ENCODE measurements around the gene AMH. TPM values are rescaled to one million over a fixed set of nuclear protein-coding genes. Genes with fewer than 3 reads are reported as not detected.
"Not testable (repeated sequence)": the region's sequence is repeated elsewhere in the genome, so short reads cannot be mapped to it uniquely, and the experiment has no call there.

The AMH gene
- total RNA-seq, 1 donor from 2014 or later = 0.52 TPM

GRCh38 chr19:2275588-2276428, 26.7 kb downstream of the AMH start:
- H3K27ac ChIP-seq (ENCODE audit: low read depth, low read length) = no peak overlapping the region
- H3K9me3 ChIP-seq (ENCODE audit: control insufficient read depth in 3 of 3, low read length in 3 of 3) = no peaks in the 10 kb centered on the region
- peak overlapping the region in 2 of 3 donors; percentile 26 to 35 for H3K4me3 ChIP-seq (ENCODE audit: low read length in 3 of 3)
- H3K9ac ChIP-seq (ENCODE audit: low read depth in 1 of 3, low read length in 3 of 3) = peak overlapping the region in 1 of 3 donors; percentile 60
- H3K36me3 ChIP-seq (ENCODE audit: control insufficient read depth in 3 of 3, insufficient read depth in 3 of 3, low read length in 3 of 3) = peaks cover 4 to 13% (median 13%) of the 10 kb centered on the region in 3 donors
- H3K4me1 ChIP-seq (ENCODE audit: control insufficient read depth in 3 of 3, insufficient read depth in 3 of 3, low read length in 3 of 3) = peaks cover 36 to 53% (median 49%) of the 10 kb centered on the region in 3 donors
- no peaks in the 10 kb centered on the region for H3K27me3 ChIP-seq (ENCODE audit: control insufficient read depth in 3 of 3, insufficient read depth in 3 of 3, low read length in 3 of 3)

- peak overlapping the region in 1 of 3 donors; percentile 60 for H3K9ac ChIP-seq (ENCODE audit: low read depth in 1 of 3, low read length in 3 of 3)
- no peak overlapping the region for H3K4me3 ChIP-seq (ENCODE audit: low read length in 3 of 3)
- H3K9me3 ChIP-seq (ENCODE audit: control insufficient read depth in 3 of 3, low read length in 3 of 3) = no peaks in the 10 kb centered on the region
- peaks cover 4 to 12% (median 10%) of the 10 kb centered on the region in 3 donors for H3K36me3 ChIP-seq (ENCODE audit: control insufficient read depth in 3 of 3, insufficient read depth in 3 of 3, low read length in 3 of 3)
- peaks cover 33 to 46% (median 43%) of the 10 kb centered on the region in 3 donors for H3K4me1 ChIP-seq (ENCODE audit: control insufficient read depth in 3 of 3, insufficient read depth in 3 of 3, low read length in 3 of 3)
- no peak overlapping the region for H3K27ac ChIP-seq (ENCODE audit: low read depth, low read length)
- H3K27me3 ChIP-seq (ENCODE audit: control insufficient read depth in 3 of 3, insufficient read depth in 3 of 3, low read length in 3 of 3) = no peaks in the 10 kb centered on the region
Observed at GRCh38 chr19:2276429-2276986, 27.4 kb downstream of the AMH start.

GRCh38 chr19:2277138-2277537, 28.0 kb downstream of the AMH start:
- Histone ChIP-seq H3K9me3 (ENCODE audit: control insufficient read depth in 3 of 3, low read length in 3 of 3) (no peaks in the 10 kb centered on the region), H3K4me3 (ENCODE audit: low read length in 3 of 3) (no peak overlapping the region), H3K36me3 (ENCODE audit: control insufficient read depth in 3 of 3, insufficient read depth in 3 of 3, low read length in 3 of 3) (peaks cover 4 to 8% (median 6%) of the 10 kb centered on the region in 3 donors), H3K27ac (ENCODE audit: low read depth, low read length) (no peak overlapping the region), H3K4me1 (ENCODE audit: control insufficient read depth in 3 of 3, insufficient read depth in 3 of 3, low read length in 3 of 3) (peaks cover 31 to 40% (median 38%) of the 10 kb centered on the region in 3 donors), H3K27me3 (ENCODE audit: control insufficient read depth in 3 of 3, insufficient read depth in 3 of 3, low read length in 3 of 3) (no peaks in the 10 kb centered on the region), H3K9ac (ENCODE audit: low read depth in 1 of 3, low read length in 3 of 3) (no peak overlapping the region)

- H3K9me3 ChIP-seq (ENCODE audit: control insufficient read depth in 3 of 3, low read length in 3 of 3) = no peaks in the 10 kb centered on the region
- no peaks in the 10 kb centered on the region for H3K27me3 ChIP-seq (ENCODE audit: control insufficient read depth in 3 of 3, insufficient read depth in 3 of 3, low read length in 3 of 3)
- no peak overlapping the region for H3K9ac ChIP-seq (ENCODE audit: low read depth in 1 of 3, low read length in 3 of 3)
- no peak overlapping the region for H3K27ac ChIP-seq (ENCODE audit: low read depth, low read length)
- H3K4me1 ChIP-seq (ENCODE audit: control insufficient read depth in 3 of 3, insufficient read depth in 3 of 3, low read length in 3 of 3) = peaks cover 18 to 27% (median 25%) of the 10 kb centered on the region in 3 donors
- no peak overlapping the region for H3K4me3 ChIP-seq (ENCODE audit: low read length in 3 of 3)
- H3K36me3 ChIP-seq (ENCODE audit: control insufficient read depth in 3 of 3, insufficient read depth in 3 of 3, low read length in 3 of 3) = peaks cover 0 to 4% (median 2%) of the 10 kb centered on the region in 3 donors
Observed at GRCh38 chr19:2278459-2279158, 29.5 kb downstream of the AMH start.

GRCh38 chr19:2280633-2281264, 31.6 kb downstream of the AMH start:
- Histone ChIP-seq H3K4me1 (ENCODE audit: control insufficient read depth in 3 of 3, insufficient read depth in 3 of 3, low read length in 3 of 3) (peaks cover 5 to 9% (median 8%) of the 10 kb centered on the region in 3 donors), H3K27me3 (ENCODE audit: control insufficient read depth in 3 of 3, insufficient read depth in 3 of 3, low read length in 3 of 3) (peaks cover 0 to 3% (median 0%) of the 10 kb centered on the region in 3 donors), H3K9me3 (ENCODE audit: control insufficient read depth in 3 of 3, low read length in 3 of 3) (no peaks in the 10 kb centered on the region), H3K27ac (ENCODE audit: low read depth, low read length) (no peak overlapping the region), H3K36me3 (ENCODE audit: control insufficient read depth in 3 of 3, insufficient read depth in 3 of 3, low read length in 3 of 3) (no peaks in the 10 kb centered on the region), H3K4me3 (ENCODE audit: low read length in 3 of 3) (no peak overlapping the region), H3K9ac (ENCODE audit: low read depth in 1 of 3, low read length in 3 of 3) (no peak overlapping the region)

- not testable (repeated sequence) for H3K27ac ChIP-seq (ENCODE audit: low read depth, low read length)
Observed at GRCh38 chr19:2281265-2282061, 32.3 kb downstream of the AMH start.

GRCh38 chr19:2282062-2282861, 33.1 kb downstream of the AMH start, which contains the start of gene PEAK3:
TSS of gene PEAK3 (minus strand) at chr19:2282175. CDS start at chr19:2280931, 1,244 bp downstream.
- peak within 1 kb of the TSS in 1 of 3 donors; percentile 54 for H3K9ac ChIP-seq (ENCODE audit: low read depth in 1 of 3, low read length in 3 of 3)
- no peaks in the 10 kb centered on the region for H3K9me3 ChIP-seq (ENCODE audit: control insufficient read depth in 3 of 3, low read length in 3 of 3)
- H3K27me3 ChIP-seq (ENCODE audit: control insufficient read depth in 3 of 3, insufficient read depth in 3 of 3, low read length in 3 of 3) = peaks cover under 1 to 15% (median 11%) of the 10 kb centered on the region in 3 donors
- H3K27ac ChIP-seq (ENCODE audit: low read depth, low read length) = no peak within 1 kb of the TSS
- peaks cover 0 to 3% (median 0%) of the 10 kb centered on the region in 3 donors for H3K4me1 ChIP-seq (ENCODE audit: control insufficient read depth in 3 of 3, insufficient read depth in 3 of 3, low read length in 3 of 3)
- no peaks in the 10 kb centered on the region for H3K36me3 ChIP-seq (ENCODE audit: control insufficient read depth in 3 of 3, insufficient read depth in 3 of 3, low read length in 3 of 3)
- peak within 1 kb of the TSS in 2 of 3 donors; percentile 14 to 45 for H3K4me3 ChIP-seq (ENCODE audit: low read length in 3 of 3)

More at GRCh38 chr19:2281265-2282061, 32.3 kb downstream of the AMH start:
- not testable (repeated sequence) for H3K9me3 ChIP-seq (ENCODE audit: control insufficient read depth in 3 of 3, low read length in 3 of 3); H3K36me3 ChIP-seq (ENCODE audit: control insufficient read depth in 3 of 3, insufficient read depth in 3 of 3, low read length in 3 of 3); H3K4me1 ChIP-seq (ENCODE audit: control insufficient read depth in 3 of 3, insufficient read depth in 3 of 3, low read length in 3 of 3)
- peaks cover 0 to 10% (median 6%) of the 10 kb centered on the region in 3 donors for H3K27me3 ChIP-seq (ENCODE audit: control insufficient read depth in 3 of 3, insufficient read depth in 3 of 3, low read length in 3 of 3)
- peak overlapping the region in 1 of 3 donors; percentile 54 for H3K9ac ChIP-seq (ENCODE audit: low read depth in 1 of 3, low read length in 3 of 3)
- H3K4me3 ChIP-seq (ENCODE audit: low read length in 3 of 3) = peak overlapping the region in 2 of 3 donors; percentile 6 to 14

- H3K9me3 ChIP-seq (ENCODE audit: control insufficient read depth in 3 of 3, low read length in 3 of 3) = no peaks in the 10 kb centered on the region
- no peak overlapping the region for H3K9ac ChIP-seq (ENCODE audit: low read depth in 1 of 3, low read length in 3 of 3)
- peaks cover 0 to 3% (median 0%) of the 10 kb centered on the region in 3 donors for H3K4me1 ChIP-seq (ENCODE audit: control insufficient read depth in 3 of 3, insufficient read depth in 3 of 3, low read length in 3 of 3)
- no peaks in the 10 kb centered on the region for H3K36me3 ChIP-seq (ENCODE audit: control insufficient read depth in 3 of 3, insufficient read depth in 3 of 3, low read length in 3 of 3)
- H3K27me3 ChIP-seq (ENCODE audit: control insufficient read depth in 3 of 3, insufficient read depth in 3 of 3, low read length in 3 of 3) = peaks cover 6 to 17% (median 16%) of the 10 kb centered on the region in 3 donors
- no peak overlapping the region for H3K4me3 ChIP-seq (ENCODE audit: low read length in 3 of 3)
- H3K27ac ChIP-seq (ENCODE audit: low read depth, low read length) = no peak overlapping the region
Observed at GRCh38 chr19:2282862-2283237, 33.7 kb downstream of the AMH start.
